Activated effector memory CD4-positive, alpha-beta T cell treated with Interleukin-2 at 50 U/mL for 16 hours (primary cell): ENCODE results near the gene THBS2.
"Not testable (repeated sequence)": the region's sequence is repeated elsewhere in the genome, so short reads cannot be mapped to it uniquely, and the experiment has no call there.

Experiments used
- DNase-seq: peaks from one replicate; pipeline ENCODE4 v3.0.0-alpha.2; 2020

The THBS2 gene

GRCh38 chr6:169229615-169230321, 23.9 kb downstream of the THBS2 start:
- no peak for DNase-seq

GRCh38 chr6:169227116-169227515, 26.5 kb downstream of the THBS2 start:
- no peak for DNase-seq

- DNase-seq = no peak
Measured at GRCh38 chr6:169225887-169226286, 27.8 kb downstream of the THBS2 start.

GRCh38 chr6:169225131-169225576, 28.5 kb downstream of the THBS2 start:
- DNase-seq = no peak

GRCh38 chr6:169224716-169225115, 28.9 kb downstream of the THBS2 start:
- DNase-seq = no peak

GRCh38 chr6:169224185-169224695, 29.4 kb downstream of the THBS2 start:
- DNase-seq = no peak

- no peak for DNase-seq
Measured at GRCh38 chr6:169223006-169223405, 30.6 kb downstream of the THBS2 start.

- no peak for DNase-seq
Measured at GRCh38 chr6:169222126-169222525, 31.5 kb downstream of the THBS2 start.

GRCh38 chr6:169221264-169221663, 32.4 kb downstream of the THBS2 start:
- no peak for DNase-seq

GRCh38 chr6:169220068-169220964, 33.3 kb downstream of the THBS2 start:
- DNase-seq = no peak

- DNase-seq = no peak
Measured at GRCh38 chr6:169217972-169218371, 35.7 kb downstream of the THBS2 start.

GRCh38 chr6:169216830-169217229, 36.8 kb downstream of the THBS2 start:
- DNase-seq = no peak

GRCh38 chr6:169215201-169215681, 38.4 kb downstream of the THBS2 start:
- DNase-seq = no peak

- DNase-seq = not testable (repeated sequence)
Measured at GRCh38 chr6:169214789-169215188, 38.9 kb downstream of the THBS2 start.

GRCh38 chr6:169213814-169214520, 39.7 kb downstream of the THBS2 start:
- no peak for DNase-seq

- DNase-seq = peak; percentile 87
Measured at GRCh38 chr6:169212897-169213813, 40.5 kb downstream of the THBS2 start.

GRCh38 chr6:169212436-169212835, 41.2 kb downstream of the THBS2 start:
- DNase-seq = no peak

- DNase-seq = no peak
Measured at GRCh38 chr6:169211881-169212280, 41.8 kb downstream of the THBS2 start.

- DNase-seq = no peak
Measured at GRCh38 chr6:169210611-169211010, 43.0 kb downstream of the THBS2 start.

- no peak for DNase-seq
Measured at GRCh38 chr6:169208011-169208410, 45.6 kb downstream of the THBS2 start.

GRCh38 chr6:169207482-169207881, 46.2 kb downstream of the THBS2 start:
- DNase-seq = no peak
